ENCODE data around the gene SAA2.

The SAA2 gene

DNA sequence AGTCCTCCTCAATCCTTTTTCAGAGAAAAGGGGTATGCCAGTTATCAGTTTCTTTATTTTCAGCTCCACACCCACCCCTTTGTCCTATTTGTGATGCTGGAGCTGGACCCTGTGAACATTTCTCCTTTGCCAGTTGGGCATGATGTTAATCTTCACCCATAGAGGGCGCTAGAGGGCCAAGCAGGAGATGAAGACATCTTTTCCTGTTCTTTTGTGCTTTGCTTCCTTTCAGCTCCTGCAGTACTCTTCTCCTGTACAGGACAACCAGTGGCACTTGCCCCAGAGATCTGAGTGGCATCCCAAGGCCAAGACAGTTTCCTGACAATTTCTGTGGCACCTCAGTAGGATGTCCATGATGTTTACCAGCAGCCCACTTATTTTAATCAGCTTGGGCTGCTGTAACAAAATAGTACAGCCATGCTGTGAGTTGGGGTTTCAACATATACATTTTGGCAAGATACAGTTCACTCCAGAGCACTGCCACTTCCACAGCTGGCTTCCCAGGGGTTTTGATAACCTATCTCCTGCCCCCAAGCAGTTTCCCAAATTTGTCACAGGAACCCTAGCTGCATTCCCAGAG, 4.6 kb downstream of the SAA2 start:
- peak; percentile 49 for DNase-seq (ENCODE audit: extremely low read depth, low read depth)
- TF ChIP-seq, protein P1, sequence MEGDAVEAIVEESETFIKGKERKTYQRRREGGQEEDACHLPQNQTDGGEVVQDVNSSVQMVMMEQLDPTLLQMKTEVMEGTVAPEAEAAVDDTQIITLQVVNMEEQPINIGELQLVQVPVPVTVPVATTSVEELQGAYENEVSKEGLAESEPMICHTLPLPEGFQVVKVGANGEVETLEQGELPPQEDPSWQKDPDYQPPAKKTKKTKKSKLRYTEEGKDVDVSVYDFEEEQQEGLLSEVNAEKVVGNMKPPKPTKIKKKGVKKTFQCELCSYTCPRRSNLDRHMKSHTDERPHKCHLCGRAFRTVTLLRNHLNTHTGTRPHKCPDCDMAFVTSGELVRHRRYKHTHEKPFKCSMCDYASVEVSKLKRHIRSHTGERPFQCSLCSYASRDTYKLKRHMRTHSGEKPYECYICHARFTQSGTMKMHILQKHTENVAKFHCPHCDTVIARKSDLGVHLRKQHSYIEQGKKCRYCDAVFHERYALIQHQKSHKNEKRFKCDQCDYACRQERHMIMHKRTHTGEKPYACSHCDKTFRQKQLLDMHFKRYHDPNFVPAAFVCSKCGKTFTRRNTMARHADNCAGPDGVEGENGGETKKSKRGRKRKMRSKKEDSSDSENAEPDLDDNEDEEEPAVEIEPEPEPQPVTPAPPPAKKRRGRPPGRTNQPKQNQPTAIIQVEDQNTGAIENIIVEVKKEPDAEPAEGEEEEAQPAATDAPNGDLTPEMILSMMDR (IDR thresholded peaks at IDR 0.05; ENCODE audit: low read depth, low read length), result peak; percentile 89

GRCh38 chr11:18239655-18240054, 8.8 kb downstream of the SAA2 start:
- TF ChIP-seq, protein P1 (IDR thresholded peaks at IDR 0.05; ENCODE audit: low read depth, low read length), result no peak
- no peak for DNase-seq (ENCODE audit: extremely low read depth, low read depth)

GRCh38 chr11:18236664-18237356, 11.7 kb downstream of the SAA2 start, which contains the start of gene SAA4:
Gene SAA4 (minus strand): TSS chr11:18236802. CDS start chr11:18235926, 876 bp downstream.
- TF ChIP-seq, protein P1 (IDR thresholded peaks at IDR 0.05; ENCODE audit: low read depth, low read length), result no peak
- no peak for DNase-seq (ENCODE audit: extremely low read depth, low read depth)

- DNase-seq (ENCODE audit: extremely low read depth, low read depth), result no peak
- TF ChIP-seq, protein P1 (IDR thresholded peaks at IDR 0.05; ENCODE audit: low read depth, low read length), result no peak
Measured at GRCh38 chr11:18235394-18236334, 12.8 kb downstream of the SAA2 start.

- DNase-seq (ENCODE audit: extremely low read depth, low read depth), result no peak
- TF ChIP-seq, protein P1 (IDR thresholded peaks at IDR 0.05; ENCODE audit: low read depth, low read length), result no peak
Measured at GRCh38 chr11:18233912-18234311, 14.6 kb downstream of the SAA2 start.

- TF ChIP-seq, protein P1 (IDR thresholded peaks at IDR 0.05; ENCODE audit: low read depth, low read length), result no peak
- DNase-seq (ENCODE audit: extremely low read depth, low read depth), result no peak
Measured at GRCh38 chr11:18230859-18231258, 17.6 kb downstream of the SAA2 start.

Data from AG09319 (cell line).